DND-41 (cell line): ENCODE measurements around the gene CER1.

Experiments used
- CTCF ChIP-seq: IDR thresholded peaks from 2 replicates; pipeline ENCODE4 v1.5.1; 2012; ENCODE audit warnings: borderline replicate concordance, low read length, moderate library complexity, mild to moderate bottlenecking; ENCODE audit not compliant: poor library complexity, severe bottlenecking; ENCODE audit errors: extremely low read depth
- EZH2 ChIP-seq: IDR thresholded peaks from 3 replicates; pipeline ENCODE4 v1.6.1; 2012; ENCODE audit warnings: borderline replicate concordance, low read depth, mild to moderate bottlenecking, moderate library complexity, low read length, inconsistent platforms; ENCODE audit not compliant: severe bottlenecking

- TF ChIP-seq CTCF (no peak), EZH2 (no peak)
These were observed 39.1 kb upstream of the CER1 start for GRCh38 chr9:14761584-14761983.
